ENCODE measurements around the gene MATN1. TPM values are rescaled to one million over a fixed set of nuclear protein-coding genes. Genes with fewer than 3 reads are reported as not detected.

Gene MATN1
- polyA plus RNA-seq, 1 donor (not counting 4 experiments of a cell fraction or from before 2014, with no cell fraction given) = 0.05 TPM

DNA sequence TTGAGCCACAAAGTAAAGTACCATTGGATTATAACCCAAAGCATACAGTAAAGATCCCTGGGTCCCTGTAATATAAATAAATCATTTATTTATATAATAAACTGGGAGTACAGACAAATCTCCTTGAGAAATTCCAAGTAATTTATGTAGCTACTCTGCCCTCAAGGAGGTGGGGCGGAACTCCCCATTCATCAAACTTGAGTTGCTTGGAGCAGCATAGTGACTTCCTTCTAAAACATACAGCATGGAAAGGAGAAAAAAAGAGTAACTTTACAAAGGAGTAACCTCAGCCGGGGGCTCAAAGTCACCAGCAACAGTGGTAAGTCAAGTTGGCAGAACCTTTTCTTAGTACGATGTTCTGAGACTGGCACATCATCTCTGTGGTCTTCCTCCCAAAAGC lies 29.7 kb upstream of the MATN1 start:
- H3K4me1 ChIP-seq (ENCODE audit: control insufficient read depth, extremely low read depth, insufficient read depth, low read length) = peaks cover 26% of the 10 kb centered on the region
- H3K27me3 ChIP-seq (ENCODE audit: control insufficient read depth, extremely low read depth, insufficient read depth, low read length) = peaks cover 2% of the 10 kb centered on the region
- no peaks in the 10 kb centered on the region for H3K36me3 ChIP-seq (ENCODE audit: control insufficient read depth in 2 of 2, extremely low read depth in 1 of 2, insufficient read depth in 2 of 2, low read length in 2 of 2)
- H3K4me2 ChIP-seq (ENCODE audit: control insufficient read depth, extremely low read depth, insufficient read depth, low read depth, low read length) = no peak overlapping the region
- no peaks in the 10 kb centered on the region for H3K79me2 ChIP-seq (ENCODE audit: control insufficient read depth, insufficient read depth, low read length)
- no peak for TF ChIP-seq CTCF (optimal IDR thresholded peaks at IDR 0.05 in 1 of 3, IDR thresholded peaks at IDR 0.05 in 1 of 3, conservative IDR thresholded peaks at IDR 0.05 in 1 of 3; ENCODE audit: extremely low read depth in 1 of 3, insufficient read depth in 2 of 3, low read length in 3 of 3)
- TF ChIP-seq EZH2 (IDR thresholded peaks at IDR 0.05; ENCODE audit: low read length) = no peak
- H4K20me1 ChIP-seq (ENCODE audit: control insufficient read depth, extremely low read depth, insufficient read depth, low read length) = no peaks in the 10 kb centered on the region
- H3K9me1 ChIP-seq (ENCODE audit: control insufficient read depth, extremely low read depth, insufficient read depth, low read length) = no peaks in the 10 kb centered on the region
- FAIRE-seq = no peak
- H3K9me3 ChIP-seq (ENCODE audit: control insufficient read depth, low read depth, low read length) = no peaks in the 10 kb centered on the region
- H3K9ac ChIP-seq (ENCODE audit: control insufficient read depth, extremely low read depth, insufficient read depth, low read length) = no peak overlapping the region
- H3K27ac ChIP-seq (ENCODE audit: control insufficient read depth, insufficient read depth, low read length) = no peak overlapping the region
- no peak overlapping the region for H2AFZ ChIP-seq (ENCODE audit: control insufficient read depth, low read length)
- no peak overlapping the region for H3K4me3 ChIP-seq (ENCODE audit: control insufficient read depth in 2 of 3, extremely low read depth in 1 of 3, insufficient read depth in 2 of 3, low read depth in 1 of 3, low read length in 3 of 3)
- DNase-seq (ENCODE audit: low read depth, low spot score) = no peak
- dilution Hi-C loops (cut with MboI; ENCODE audit: extremely low pct_ligation_motif_present, low sequenced_read_pairs) = no loop called here

GRCh38 chr1:30752651-30752908 lies 29.2 kb upstream of the MATN1 start:
- Histone ChIP-seq H3K4me3 (ENCODE audit: control insufficient read depth in 2 of 3, extremely low read depth in 1 of 3, insufficient read depth in 2 of 3, low read depth in 1 of 3, low read length in 3 of 3) (no peak overlapping the region), H3K9ac (ENCODE audit: control insufficient read depth, extremely low read depth, insufficient read depth, low read length) (no peak overlapping the region), H3K27ac (ENCODE audit: control insufficient read depth, insufficient read depth, low read length) (no peak overlapping the region), H3K4me2 (ENCODE audit: control insufficient read depth, extremely low read depth, insufficient read depth, low read depth, low read length) (no peak overlapping the region), H3K79me2 (ENCODE audit: control insufficient read depth, insufficient read depth, low read length) (no peaks in the 10 kb centered on the region), H3K27me3 (ENCODE audit: control insufficient read depth, extremely low read depth, insufficient read depth, low read length) (peaks cover 2% of the 10 kb centered on the region), H2AFZ (ENCODE audit: control insufficient read depth, low read length) (no peak overlapping the region), H3K4me1 (ENCODE audit: control insufficient read depth, extremely low read depth, insufficient read depth, low read length) (peaks cover 31% of the 10 kb centered on the region), H3K36me3 (ENCODE audit: control insufficient read depth in 2 of 2, extremely low read depth in 1 of 2, insufficient read depth in 2 of 2, low read length in 2 of 2) (no peaks in the 10 kb centered on the region), H4K20me1 (ENCODE audit: control insufficient read depth, extremely low read depth, insufficient read depth, low read length) (no peaks in the 10 kb centered on the region), H3K9me1 (ENCODE audit: control insufficient read depth, extremely low read depth, insufficient read depth, low read length) (no peaks in the 10 kb centered on the region), H3K9me3 (ENCODE audit: control insufficient read depth, low read depth, low read length) (no peaks in the 10 kb centered on the region)
- dilution Hi-C loops (cut with MboI; ENCODE audit: extremely low pct_ligation_motif_present, low sequenced_read_pairs) = no loop called here
- TF ChIP-seq EZH2 (IDR thresholded peaks at IDR 0.05; ENCODE audit: low read length) (no peak), CTCF (optimal IDR thresholded peaks at IDR 0.05 in 1 of 3, IDR thresholded peaks at IDR 0.05 in 1 of 3, conservative IDR thresholded peaks at IDR 0.05 in 1 of 3; ENCODE audit: extremely low read depth in 1 of 3, insufficient read depth in 2 of 3, low read length in 3 of 3) (no peak)
- FAIRE-seq = no peak
- DNase-seq (ENCODE audit: low read depth, low spot score) = no peak

Measured in keratinocyte (primary cell).